Left ventricle myocardium inferior (tissue), 1 donor: ENCODE measurements around the gene PRRC2A. TPM values are rescaled to one million over a fixed set of nuclear protein-coding genes. Genes with fewer than 3 reads are reported as not detected.

Source experiments
- DNase-seq: peaks from one replicate; pipeline ENCODE4 v3.0.0-alpha.2; 2020
- H3K27ac ChIP-seq: fragments of 200-600 bp; replicated peaks from 2 replicates; pipeline ENCODE4 v1.8.0; 2021
- H3K27me3 ChIP-seq: fragments of 200-600 bp; 2 replicates; pipeline ENCODE4 v1.8.0; 2021; ENCODE audit warnings: low read depth
- H3K36me3 ChIP-seq: fragments of 200-600 bp; 2 replicates; pipeline ENCODE4 v1.8.0; 2021
- H3K4me1 ChIP-seq: fragments of 200-600 bp; 2 replicates; pipeline ENCODE4 v1.8.0; 2021
- H3K4me3 ChIP-seq: fragments of 200-600 bp; 2 replicates; pipeline ENCODE4 v1.8.0; 2021; ENCODE audit warnings: mild to moderate bottlenecking, moderate library complexity
- H3K9me3 ChIP-seq: fragments of 200-600 bp; replicated peaks from 2 replicates; pipeline ENCODE4 v1.8.0; 2021
- CTCF ChIP-seq: fragments of 200-600 bp; IDR thresholded peaks from 2 replicates; pipeline ENCODE4 v1.8.0; 2021; ENCODE audit warnings: antibody characterized with exemption, mild to moderate bottlenecking, borderline replicate concordance
- intact Hi-C: fragments of 100-400 bp; cut with micrococcal nuclease; formaldehyde crosslinking; loops from one replicate; pipeline ENCODE4 v1.11.0; 2022
- total RNA-seq: library from RNA; stranded (reverse); fragmentation: NEBNext Ultra II Directional; extraction: Animal tissue kit (Norgen Biotek cat#: 25700); gene quantifications from one replicate; pipeline ENCODE4 v1.2.1, GENCODE V29; 2021
- donor health status: DM: no; HTN: yes; CAD: no; lungs with severe emphysema.

PRRC2A gene
- total RNA-seq, 1 donor from 2014 or later: 82.4 TPM

DNA sequence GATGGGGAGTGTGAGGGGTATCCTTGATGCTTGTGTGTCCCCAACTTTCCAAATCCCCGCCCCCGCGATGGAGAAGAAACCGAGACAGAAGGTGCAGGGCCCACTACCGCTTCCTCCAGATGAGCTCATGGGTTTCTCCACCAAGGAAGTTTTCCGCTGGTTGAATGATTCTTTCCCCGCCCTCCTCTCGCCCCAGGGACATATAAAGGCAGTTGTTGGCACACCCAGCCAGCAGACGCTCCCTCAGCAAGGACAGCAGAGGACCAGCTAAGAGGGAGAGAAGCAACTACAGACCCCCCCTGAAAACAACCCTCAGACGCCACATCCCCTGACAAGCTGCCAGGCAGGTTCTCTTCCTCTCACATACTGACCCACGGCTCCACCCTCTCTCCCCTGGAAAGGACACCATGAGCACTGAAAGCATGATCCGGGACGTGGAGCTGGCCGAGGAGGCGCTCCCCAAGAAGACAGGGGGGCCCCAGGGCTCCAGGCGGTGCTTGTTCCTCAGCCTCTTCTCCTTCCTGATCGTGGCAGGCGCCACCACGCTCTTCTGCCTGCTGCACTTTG, 45.1 kb upstream of the PRRC2A start, which contains the start of gene TNF:
Gene TNF (plus strand): TSS at position 231 of the 567 bp plus-strand sequence. CDS start 177 bp downstream, at position 408.
- peaks cover 13% of the 10 kb centered on the region for H3K4me1 ChIP-seq
- H3K27me3 ChIP-seq: no peaks in the 10 kb centered on the region
- H3K9me3 ChIP-seq: no peaks in the 10 kb centered on the region
- no peaks in the 10 kb centered on the region for H3K36me3 ChIP-seq
- DNase-seq: peak; percentile 37
- peak within 1 kb of the TSS; percentile 60 for H3K4me3 ChIP-seq
- H3K27ac ChIP-seq: peak within 1 kb of the TSS; percentile 62
- no peak for TF ChIP-seq CTCF
- intact Hi-C loops: no loop called here

DNA sequence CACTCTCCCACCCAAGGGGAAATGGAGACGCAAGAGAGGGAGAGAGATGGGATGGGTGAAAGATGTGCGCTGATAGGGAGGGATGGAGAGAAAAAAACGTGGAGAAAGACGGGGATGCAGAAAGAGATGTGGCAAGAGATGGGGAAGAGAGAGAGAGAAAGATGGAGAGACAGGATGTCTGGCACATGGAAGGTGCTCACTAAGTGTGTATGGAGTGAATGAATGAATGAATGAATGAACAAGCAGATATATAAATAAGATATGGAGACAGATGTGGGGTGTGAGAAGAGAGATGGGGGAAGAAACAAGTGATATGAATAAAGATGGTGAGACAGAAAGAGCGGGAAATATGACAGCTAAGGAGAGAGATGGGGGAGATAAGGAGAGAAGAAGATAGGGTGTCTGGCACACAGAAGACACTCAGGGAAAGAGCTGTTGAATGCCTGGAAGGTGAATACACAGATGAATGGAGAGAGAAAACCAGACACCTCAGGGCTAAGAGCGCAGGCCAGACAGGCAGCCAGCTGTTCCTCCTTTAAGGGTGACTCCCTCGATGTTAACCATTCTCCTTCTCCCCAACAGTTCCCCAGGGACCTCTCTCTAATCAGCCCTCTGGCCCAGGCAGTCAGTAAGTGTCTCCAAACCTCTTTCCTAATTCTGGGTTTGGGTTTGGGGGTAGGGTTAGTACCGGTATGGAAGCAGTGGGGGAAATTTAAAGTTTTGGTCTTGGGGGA, 44.4 kb upstream of the PRRC2A start:
- intact Hi-C loops: no loop called here
- no peaks in the 10 kb centered on the region for H3K36me3 ChIP-seq
- H3K27ac ChIP-seq: peak overlapping the region; percentile 62
- H3K9me3 ChIP-seq: no peaks in the 10 kb centered on the region
- TF ChIP-seq CTCF: no peak
- peaks cover 19% of the 10 kb centered on the region for H3K4me1 ChIP-seq
- H3K4me3 ChIP-seq: peak overlapping the region; percentile 60
- no peaks in the 10 kb centered on the region for H3K27me3 ChIP-seq
- no peak for DNase-seq

GRCh38 chr6:31576897-31577578, 43.5 kb upstream of the PRRC2A start:
- Histone ChIP-seq H3K4me3 (no peak overlapping the region), H3K36me3 (no peaks in the 10 kb centered on the region), H3K9me3 (no peaks in the 10 kb centered on the region), H3K27me3 (no peaks in the 10 kb centered on the region), H3K4me1 (peaks cover 28% of the 10 kb centered on the region), H3K27ac (no peak overlapping the region)
- TF ChIP-seq CTCF: no peak
- no peak for DNase-seq
- intact Hi-C loops: no loop called here

- DNase-seq: no peak
- Histone ChIP-seq H3K4me1 (peaks cover 33% of the 10 kb centered on the region), H3K9me3 (no peaks in the 10 kb centered on the region), H3K27me3 (no peaks in the 10 kb centered on the region), H3K27ac (no peak overlapping the region), H3K4me3 (no peak overlapping the region), H3K36me3 (no peaks in the 10 kb centered on the region)
- TF ChIP-seq CTCF: no peak
- intact Hi-C loops: no loop called here
These were observed 42.9 kb upstream of the PRRC2A start for GRCh38 chr6:31577579-31577966.

GRCh38 chr6:31578184-31579118, 42.1 kb upstream of the PRRC2A start:
- H3K4me1 ChIP-seq: peaks cover 38% of the 10 kb centered on the region
- no peak overlapping the region for H3K4me3 ChIP-seq
- H3K9me3 ChIP-seq: no peaks in the 10 kb centered on the region
- DNase-seq: no peak
- no peak overlapping the region for H3K27ac ChIP-seq
- no peak for TF ChIP-seq CTCF
- intact Hi-C loops: no loop called here
- H3K36me3 ChIP-seq: no peaks in the 10 kb centered on the region
- no peaks in the 10 kb centered on the region for H3K27me3 ChIP-seq
